Fibroblast of lung (primary cell): ENCODE data around the gene SCYL1.

Source experiments
- EZH2 ChIP-seq: IDR thresholded peaks from 2 replicates; pipeline ENCODE4 v1.5.1; 2012; ENCODE audit warnings: low read length, control low read depth, mild to moderate bottlenecking; ENCODE audit errors: missing control alignments
- TF ChIP-seq, protein P1 (sequence below), 2 donors: IDR thresholded peaks in 1 of 2; conservative IDR thresholded peaks in 1 of 2; 1 replicate in 1 of 2; 2 replicates in 1 of 2; pipeline ENCODE4 v1.5.1; 2011 to 2012; ENCODE audit warnings: low read length in 2 of 2, control low read depth in 1 of 2, inconsistent platforms in 1 of 2, low read depth in 1 of 2, mild to moderate bottlenecking in 1 of 2

GRCh38 chr11:65503368-65503948 is 21.4 kb upstream of the SCYL1 start:
- TF ChIP-seq, protein P1, sequence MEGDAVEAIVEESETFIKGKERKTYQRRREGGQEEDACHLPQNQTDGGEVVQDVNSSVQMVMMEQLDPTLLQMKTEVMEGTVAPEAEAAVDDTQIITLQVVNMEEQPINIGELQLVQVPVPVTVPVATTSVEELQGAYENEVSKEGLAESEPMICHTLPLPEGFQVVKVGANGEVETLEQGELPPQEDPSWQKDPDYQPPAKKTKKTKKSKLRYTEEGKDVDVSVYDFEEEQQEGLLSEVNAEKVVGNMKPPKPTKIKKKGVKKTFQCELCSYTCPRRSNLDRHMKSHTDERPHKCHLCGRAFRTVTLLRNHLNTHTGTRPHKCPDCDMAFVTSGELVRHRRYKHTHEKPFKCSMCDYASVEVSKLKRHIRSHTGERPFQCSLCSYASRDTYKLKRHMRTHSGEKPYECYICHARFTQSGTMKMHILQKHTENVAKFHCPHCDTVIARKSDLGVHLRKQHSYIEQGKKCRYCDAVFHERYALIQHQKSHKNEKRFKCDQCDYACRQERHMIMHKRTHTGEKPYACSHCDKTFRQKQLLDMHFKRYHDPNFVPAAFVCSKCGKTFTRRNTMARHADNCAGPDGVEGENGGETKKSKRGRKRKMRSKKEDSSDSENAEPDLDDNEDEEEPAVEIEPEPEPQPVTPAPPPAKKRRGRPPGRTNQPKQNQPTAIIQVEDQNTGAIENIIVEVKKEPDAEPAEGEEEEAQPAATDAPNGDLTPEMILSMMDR (conservative IDR thresholded peaks at IDR 0.05 in 1 of 2, IDR thresholded peaks at IDR 0.05 in 1 of 2; ENCODE audit: low read depth in 1 of 2, low read length in 2 of 2), result no peak
- no peak for TF ChIP-seq EZH2
